ENCODE measurements around the gene KHDRBS2.

KHDRBS2 gene

DNA sequence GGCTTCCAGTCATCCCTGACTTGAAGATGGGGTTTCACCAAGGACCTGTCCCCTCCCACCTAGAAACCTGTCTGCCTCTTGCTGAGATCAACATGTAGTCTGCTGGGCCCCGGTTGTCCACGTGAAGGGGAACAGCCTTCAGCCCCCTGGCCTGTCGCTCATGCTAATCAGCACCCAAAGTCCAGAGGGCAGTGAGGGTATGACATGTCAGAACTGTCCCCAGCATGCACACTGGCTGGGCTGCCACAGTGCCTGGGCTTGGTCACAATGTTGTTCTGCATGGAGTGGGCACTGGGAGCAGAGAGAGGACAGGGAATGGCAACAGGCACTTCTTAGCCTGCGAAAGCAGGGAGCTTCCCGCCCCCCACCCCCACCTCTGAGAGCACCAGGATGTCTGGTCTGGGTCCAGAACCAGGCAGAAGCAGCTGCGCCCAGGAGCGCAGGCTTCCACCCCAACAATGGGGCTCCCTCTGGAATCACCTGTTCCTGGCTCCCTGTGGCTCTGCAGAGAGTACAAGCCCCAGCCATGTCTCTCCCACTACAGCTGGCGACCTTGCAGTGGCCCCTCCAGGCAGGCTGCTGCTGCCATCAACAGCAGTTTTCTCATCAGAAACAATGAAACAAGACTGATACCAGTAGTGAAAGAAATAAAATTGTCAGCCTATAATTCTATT is 182.7 kb downstream of the KHDRBS2 start:
- ChIA-PET CTCF (no interaction called here), POLR2A (ENCODE audit: low non-redundant PET) (no interaction called here)
- H3K27ac ChIP-seq = no peak overlapping the region
- DNase-seq (ENCODE audit: low spot score) = no peak
- TF ChIP-seq, protein P1, sequence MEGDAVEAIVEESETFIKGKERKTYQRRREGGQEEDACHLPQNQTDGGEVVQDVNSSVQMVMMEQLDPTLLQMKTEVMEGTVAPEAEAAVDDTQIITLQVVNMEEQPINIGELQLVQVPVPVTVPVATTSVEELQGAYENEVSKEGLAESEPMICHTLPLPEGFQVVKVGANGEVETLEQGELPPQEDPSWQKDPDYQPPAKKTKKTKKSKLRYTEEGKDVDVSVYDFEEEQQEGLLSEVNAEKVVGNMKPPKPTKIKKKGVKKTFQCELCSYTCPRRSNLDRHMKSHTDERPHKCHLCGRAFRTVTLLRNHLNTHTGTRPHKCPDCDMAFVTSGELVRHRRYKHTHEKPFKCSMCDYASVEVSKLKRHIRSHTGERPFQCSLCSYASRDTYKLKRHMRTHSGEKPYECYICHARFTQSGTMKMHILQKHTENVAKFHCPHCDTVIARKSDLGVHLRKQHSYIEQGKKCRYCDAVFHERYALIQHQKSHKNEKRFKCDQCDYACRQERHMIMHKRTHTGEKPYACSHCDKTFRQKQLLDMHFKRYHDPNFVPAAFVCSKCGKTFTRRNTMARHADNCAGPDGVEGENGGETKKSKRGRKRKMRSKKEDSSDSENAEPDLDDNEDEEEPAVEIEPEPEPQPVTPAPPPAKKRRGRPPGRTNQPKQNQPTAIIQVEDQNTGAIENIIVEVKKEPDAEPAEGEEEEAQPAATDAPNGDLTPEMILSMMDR (conservative IDR thresholded peaks at IDR 0.05; ENCODE audit: low read depth) = no peak

DNA sequence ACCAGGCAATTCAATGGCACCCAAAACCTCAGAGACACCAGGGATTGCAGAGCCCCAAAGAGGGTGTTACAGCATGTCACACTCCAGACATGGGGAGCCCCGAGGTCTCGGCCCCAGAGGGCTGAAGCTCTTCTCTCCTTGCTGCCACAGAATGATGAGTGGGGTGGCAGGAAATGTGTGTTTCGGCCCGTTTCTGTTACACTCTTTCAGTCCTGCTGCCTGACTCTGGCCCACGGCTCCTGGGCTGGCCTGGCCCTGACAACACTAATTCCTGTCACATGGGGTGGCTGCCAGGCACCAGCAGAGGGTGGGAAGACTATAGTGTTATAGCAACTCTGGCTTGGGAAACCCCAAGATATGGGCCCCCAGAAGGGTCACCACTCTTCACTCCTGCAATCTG is 183.6 kb downstream of the KHDRBS2 start:
- DNase-seq (ENCODE audit: low spot score) = no peak
- TF ChIP-seq, protein P1 (conservative IDR thresholded peaks at IDR 0.05; ENCODE audit: low read depth) = no peak
- ChIA-PET POLR2A (ENCODE audit: low non-redundant PET) (no interaction called here), CTCF (no interaction called here)
- H3K27ac ChIP-seq = no peak overlapping the region

DNA sequence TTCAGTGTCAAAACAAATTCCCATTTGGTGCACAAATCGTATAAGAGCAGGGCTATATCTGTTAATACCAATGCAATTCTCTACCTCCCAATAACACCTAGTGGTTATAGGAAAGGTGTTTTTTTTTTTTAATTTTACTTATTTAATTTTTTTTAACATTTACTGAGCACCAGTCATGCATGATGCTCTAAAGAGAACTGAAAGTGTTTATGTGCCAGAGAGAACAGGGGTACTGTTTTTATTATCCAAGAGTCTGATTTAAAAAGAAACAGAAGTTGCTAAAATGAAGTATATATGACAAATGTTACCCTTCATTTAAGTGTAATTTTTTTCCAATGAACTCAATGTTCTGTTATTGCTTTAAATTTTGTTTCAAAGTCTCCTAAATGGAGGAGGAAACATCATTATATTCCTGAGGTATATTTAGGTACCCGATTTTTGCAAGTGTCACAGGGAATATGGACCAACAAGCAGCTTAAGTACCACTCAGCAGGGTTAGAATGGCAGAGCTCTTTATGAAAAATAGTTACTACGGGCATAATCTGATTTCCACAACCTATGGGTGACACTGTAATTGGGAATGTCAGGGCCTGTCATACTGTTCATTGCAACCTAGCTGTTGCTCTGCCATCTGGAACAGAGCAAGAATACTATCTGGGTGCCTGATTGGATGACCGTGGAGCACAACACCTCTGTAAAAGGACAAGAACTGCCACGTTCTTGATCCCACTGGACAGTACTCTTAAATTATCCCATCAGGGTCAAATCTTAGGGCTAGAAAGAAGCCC is 195.4 kb downstream of the KHDRBS2 start:
- no peak for DNase-seq (ENCODE audit: low spot score)
- CTCF ChIA-PET = no interaction called here
- TF ChIP-seq, protein P1 (conservative IDR thresholded peaks at IDR 0.05; ENCODE audit: low read depth) = no peak
- POLR2A ChIA-PET (ENCODE audit: low non-redundant PET) = no interaction called here
- no peak overlapping the region for H3K27ac ChIP-seq

GRCh38 chr6:62089781-62090180 is 196.2 kb downstream of the KHDRBS2 start:
- no peak overlapping the region for H3K27ac ChIP-seq
- CTCF ChIA-PET = no interaction called here
- TF ChIP-seq, protein P1 (conservative IDR thresholded peaks at IDR 0.05; ENCODE audit: low read depth) = no peak
- POLR2A ChIA-PET (ENCODE audit: low non-redundant PET) = no interaction called here
- DNase-seq (ENCODE audit: low spot score) = no peak

- no peak overlapping the region for H3K27ac ChIP-seq
- CTCF ChIA-PET = no interaction called here
- POLR2A ChIA-PET (ENCODE audit: low non-redundant PET) = no interaction called here
Measured at GRCh38 chr6:62086047-62086446, 200.0 kb downstream of the KHDRBS2 start.

GRCh38 chr6:62075869-62076268 is 210.2 kb downstream of the KHDRBS2 start:
- DNase-seq (ENCODE audit: low spot score) = no peak
- CTCF ChIA-PET = no interaction called here
- POLR2A ChIA-PET (ENCODE audit: low non-redundant PET) = no interaction called here
- TF ChIP-seq, protein P1 (conservative IDR thresholded peaks at IDR 0.05; ENCODE audit: low read depth) = no peak
- H3K27ac ChIP-seq = no peak overlapping the region

More at GRCh38 chr6:62086047-62086446, 200.0 kb downstream of the KHDRBS2 start:
- DNase-seq (ENCODE audit: low spot score) = no peak
- TF ChIP-seq, protein P1 (conservative IDR thresholded peaks at IDR 0.05; ENCODE audit: low read depth) = no peak

Data from RWPE1 (cell line).